GM21529 (cell line): ENCODE results near the gene LMAN1.

Experiments used
- ATAC-seq: cut with Tn5 transposase; IDR thresholded peaks from one replicate; pipeline ENCODE4 v1.9.1; 2021; ENCODE audit not compliant: unreplicated experiment

Gene LMAN1

DNA sequence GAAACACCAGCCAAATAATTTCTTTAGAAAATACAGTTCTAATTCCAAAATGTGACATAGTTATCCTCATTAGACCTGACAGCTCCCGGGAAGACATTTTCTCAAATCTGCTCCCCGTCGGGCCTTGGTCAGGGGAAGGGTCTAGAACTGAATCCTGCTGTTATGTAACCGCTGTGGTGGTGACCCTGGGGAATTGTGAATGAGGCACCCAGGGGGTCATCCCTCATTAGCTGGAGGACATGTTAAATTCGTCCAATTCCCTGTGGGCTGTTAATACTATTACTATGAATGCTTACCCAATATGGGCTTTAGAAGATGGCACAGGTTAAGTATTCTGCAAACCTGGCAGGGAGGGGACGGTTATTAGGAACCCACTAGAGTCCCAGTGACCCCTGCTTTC lies 52.4 kb downstream of the LMAN1 start:
- ATAC-seq: no peak

DNA sequence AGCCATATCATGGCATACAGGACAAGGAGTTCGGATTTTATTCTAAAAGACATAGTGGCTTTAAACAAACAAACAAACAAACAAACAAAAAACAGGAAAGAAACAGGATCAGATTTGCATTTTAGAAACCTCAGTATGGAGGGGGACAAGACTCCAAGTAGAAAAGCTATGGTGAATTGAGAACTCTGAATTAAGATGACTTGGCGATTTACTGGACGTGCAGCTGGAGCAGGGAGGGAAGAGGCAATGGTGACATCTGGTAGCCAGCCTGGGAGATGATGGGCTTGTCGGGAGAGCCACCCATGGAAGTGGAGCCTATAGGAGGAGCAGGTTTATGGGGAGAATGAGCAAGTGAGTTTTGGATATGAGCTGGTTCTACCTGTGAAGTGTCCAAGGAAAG lies 53.8 kb downstream of the LMAN1 start:
- ATAC-seq: no peak

DNA sequence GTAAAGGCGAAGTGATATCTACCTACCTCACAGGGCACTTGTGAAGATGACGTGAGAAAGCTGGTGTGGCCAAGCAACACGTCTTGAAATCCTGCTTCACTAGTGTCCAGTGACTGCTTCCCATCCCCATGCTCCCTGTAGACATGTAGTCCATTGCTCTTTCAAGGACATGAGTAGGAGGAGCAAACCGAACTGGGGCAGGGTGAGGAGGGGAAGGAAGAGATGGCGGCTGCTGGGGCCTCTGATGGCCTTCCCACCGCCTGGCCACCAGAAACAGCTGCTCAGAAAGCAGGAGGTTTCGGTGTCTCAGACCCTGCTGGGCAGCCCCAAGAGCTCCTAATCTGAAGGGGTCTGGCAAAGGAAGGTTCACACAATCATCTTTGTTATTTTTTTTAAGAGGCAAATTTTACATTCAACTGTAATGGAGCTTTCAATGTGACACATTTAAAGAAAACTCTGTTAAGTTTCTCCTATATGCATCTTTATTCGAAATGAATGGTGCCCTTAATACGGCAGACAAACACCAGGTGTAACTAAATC lies 55.3 kb downstream of the LMAN1 start:
- no peak for ATAC-seq

DNA sequence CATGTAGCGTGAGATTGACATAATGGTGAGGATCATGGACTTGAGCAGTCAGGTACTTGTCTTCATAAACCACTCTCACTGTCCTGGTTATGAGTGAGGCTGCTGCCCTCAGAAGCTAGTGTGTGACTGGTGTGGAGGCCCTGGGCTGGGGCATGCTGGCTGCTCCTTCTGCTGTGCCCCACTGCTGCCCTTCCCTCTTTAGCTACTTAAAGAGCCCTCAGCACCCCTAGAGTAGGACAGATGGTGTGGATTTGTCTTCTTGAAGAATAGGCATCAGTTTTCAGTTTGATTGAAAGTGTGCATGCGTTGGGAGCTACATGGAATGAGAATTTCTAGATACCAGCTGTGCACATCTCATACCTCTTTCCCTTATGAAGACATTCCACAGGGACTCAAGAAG lies 56.1 kb downstream of the LMAN1 start:
- no peak for ATAC-seq

DNA sequence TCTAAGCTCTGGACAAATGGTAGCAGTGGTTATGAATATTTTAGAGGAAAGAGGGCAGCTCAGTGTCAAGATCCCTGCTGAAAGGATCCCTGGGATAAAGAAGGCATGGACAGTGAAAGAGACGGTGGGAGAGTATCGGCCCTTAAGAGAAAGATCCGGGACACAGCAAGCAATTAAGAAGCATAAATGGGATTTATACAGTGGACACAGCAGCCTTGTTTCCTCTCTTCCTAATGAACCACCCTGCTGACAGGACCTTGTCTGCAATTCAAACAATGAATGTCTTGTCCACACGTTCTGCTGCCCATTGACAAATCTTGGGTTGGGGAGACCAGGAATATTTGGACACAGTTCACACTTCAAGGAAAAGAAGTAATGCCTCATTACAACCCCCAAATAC lies 57.1 kb downstream of the LMAN1 start:
- no peak for ATAC-seq

DNA sequence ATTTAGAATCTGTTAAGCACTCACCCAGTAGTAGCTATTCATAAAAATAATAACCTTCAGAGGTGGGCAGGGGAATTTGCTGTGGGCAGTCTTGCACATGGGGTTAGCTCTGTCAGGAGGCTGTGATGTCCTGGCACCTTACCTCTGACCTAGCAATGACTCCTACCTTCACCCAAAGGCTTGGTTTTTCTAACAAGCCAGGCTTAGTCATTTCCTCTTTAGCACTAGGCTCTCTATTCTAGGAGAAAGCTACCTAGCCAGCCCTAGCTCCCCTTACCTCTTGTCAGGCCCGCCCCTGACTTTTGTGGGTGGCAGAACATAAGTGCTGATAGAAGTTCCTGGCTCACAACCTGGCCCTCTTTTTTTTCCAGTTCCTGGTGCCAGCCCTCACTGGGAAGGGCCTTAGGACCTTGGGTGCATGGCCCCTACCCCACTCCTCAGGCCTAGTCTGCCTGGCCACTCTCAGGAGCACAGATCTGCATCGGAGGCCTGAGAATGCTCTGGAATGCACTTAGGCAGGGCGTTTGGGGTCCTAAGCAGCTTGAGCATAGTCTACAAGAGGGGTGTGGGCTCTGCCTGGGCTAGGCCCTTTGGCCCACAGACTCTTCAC lies 58.3 kb downstream of the LMAN1 start:
- ATAC-seq: no peak

DNA sequence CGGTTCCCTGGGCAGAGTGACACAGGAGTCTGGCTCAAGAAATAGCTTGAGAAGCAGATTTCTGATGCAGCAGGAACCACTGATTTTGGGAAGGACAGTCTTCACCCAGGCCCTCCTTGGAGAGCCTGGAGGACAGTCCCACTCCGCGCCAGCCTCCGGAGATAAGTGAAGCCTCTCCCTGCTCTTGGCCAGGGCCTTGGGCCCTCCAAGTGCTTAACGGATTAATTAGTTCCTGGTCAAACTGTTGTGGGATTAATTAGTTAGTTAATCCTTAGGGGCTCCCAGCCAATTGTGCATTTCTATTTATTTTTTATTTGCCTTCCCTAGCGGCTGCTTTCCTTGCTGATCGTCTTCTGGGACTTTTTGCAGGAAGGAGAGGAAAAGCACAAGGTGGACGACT lies 60.2 kb downstream of the LMAN1 start:
- no peak for ATAC-seq

DNA sequence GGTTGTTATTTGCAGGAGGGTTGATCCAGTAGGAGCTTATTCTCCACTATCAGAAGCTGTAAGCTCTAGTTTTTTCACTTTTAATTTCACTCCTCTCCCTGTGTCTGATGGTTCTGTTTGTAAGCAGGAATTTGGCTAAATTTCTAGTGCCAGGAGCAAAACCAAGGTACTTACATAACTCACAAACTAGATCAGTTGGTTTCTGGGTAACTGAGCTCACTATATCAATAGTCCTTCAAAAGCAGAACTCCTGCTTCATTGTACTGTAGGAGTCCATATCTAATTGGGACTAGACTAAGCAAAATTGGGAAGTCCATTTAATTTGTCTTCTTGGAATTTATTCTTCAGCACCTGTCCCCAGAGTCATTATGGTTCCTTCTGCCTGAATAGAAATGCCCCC lies 65.7 kb downstream of the LMAN1 start:
- ATAC-seq: no peak

DNA sequence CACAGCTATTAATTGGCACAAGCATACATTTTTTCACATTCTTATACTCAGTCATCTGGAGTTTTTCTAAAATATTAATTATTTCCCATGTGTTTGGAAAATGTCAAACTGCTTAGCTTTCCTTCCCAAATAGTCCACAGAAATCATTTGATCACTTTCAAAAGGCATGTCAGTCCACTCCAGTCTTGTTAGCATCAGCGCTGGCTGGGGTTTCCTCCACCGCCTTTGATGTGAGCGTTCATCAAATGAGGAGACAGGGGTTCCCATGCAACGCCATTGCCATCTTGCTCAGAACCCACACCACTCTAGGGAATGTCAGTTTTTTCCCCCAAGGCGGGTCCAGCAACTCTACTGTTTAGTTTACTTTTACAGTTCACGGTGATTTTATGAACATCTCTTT lies 72.7 kb downstream of the LMAN1 start:
- no peak for ATAC-seq

DNA sequence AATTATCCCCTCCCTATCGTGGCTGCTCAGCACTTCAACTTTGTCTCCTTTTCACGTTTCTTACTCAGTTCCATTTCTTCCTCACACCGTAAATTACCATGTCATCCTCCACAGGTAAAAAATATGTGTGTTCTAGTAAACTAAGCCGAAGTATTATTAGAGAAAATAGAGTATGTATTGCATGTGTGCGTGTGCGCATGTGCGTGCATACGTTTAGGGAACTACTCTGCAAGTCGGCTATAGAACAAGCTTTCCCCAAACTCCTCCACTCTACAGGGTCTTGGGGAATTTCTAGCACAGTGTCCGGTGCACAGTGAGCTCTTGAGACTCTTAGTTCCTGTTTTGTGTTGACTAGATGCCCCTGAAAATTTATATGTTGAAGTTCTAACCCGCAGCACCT lies 76.7 kb downstream of the LMAN1 start:
- no peak for ATAC-seq

DNA sequence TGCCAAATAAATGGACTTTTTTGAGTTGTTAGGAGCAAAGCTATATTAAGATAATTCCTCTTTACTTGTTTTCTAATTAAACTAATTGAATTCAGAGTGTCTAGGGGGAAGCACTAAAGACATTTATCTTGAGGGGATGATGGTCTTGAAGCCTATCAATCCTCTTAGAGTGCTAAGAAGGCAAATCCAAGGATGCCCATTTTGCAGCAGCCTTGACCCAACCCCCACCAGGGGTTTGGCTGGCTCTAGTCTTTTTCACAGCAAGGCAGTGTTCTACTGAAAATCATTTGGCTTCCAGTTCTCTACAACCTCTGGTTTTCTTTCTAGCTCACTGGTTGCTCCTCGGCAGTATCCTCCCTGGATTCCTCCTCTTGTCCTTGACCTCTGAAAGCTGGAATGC lies 79.3 kb downstream of the LMAN1 start:
- ATAC-seq: no peak

DNA sequence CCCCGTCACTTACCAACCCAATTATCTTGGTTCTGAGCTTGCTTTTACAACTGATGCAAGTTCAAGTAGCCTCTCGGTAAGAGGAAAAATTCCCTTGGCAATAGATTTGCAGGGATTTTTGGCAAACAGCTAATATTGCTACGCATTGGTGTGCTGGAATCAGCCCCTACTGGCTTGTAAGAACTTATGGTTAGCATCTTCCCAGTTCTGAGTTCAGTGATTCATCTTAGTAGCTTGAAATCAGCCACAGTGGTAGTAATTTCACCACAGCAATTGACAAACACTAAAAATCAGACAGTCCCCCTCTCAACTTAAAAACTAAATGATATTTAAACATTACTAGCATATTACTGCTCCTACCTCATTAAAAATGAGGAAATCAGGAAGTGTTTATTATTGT lies 79.9 kb downstream of the LMAN1 start:
- ATAC-seq: no peak

DNA sequence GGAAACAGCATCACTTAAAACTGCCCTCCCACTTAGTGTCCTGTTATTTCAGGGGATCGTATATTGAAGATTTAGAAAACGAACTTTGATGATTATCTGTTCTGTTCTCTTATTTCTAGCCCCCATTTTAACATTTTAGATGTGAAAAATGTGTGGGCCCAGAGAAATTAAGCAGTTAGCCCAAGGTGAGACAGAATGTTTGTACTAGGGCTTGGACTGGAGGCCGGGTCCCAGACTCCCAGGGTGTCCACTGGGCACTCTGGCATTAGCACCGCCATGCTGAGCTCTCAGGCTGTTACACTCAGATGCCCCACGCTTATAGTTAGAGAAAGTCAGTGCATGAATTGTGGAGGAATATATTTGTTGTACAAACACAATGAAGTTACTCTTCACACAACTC lies 80.3 kb downstream of the LMAN1 start:
- ATAC-seq: no peak
